Fibroblast of lung (primary cell): ENCODE results near the gene TYW3. TPM values are rescaled to one million over a fixed set of nuclear protein-coding genes. Genes with fewer than 3 reads are reported as not detected.

ENCODE experiments used
- DNase-seq, 2 donors: peaks; one replicate each; pipeline versions ENCODE4 v3.0.0 to v3.0.0-alpha.2; 2010; ENCODE audit warnings: low read depth in 2 of 2
- H2AFZ ChIP-seq: 2 replicates; pipeline ENCODE4 v1.5.1; 2012; ENCODE audit warnings: low read length, control low read depth, inconsistent platforms
- H3K27ac ChIP-seq: 2 replicates; pipeline ENCODE4 v1.5.1; 2011; ENCODE audit warnings: low read length, control low read depth; ENCODE audit not compliant: insufficient read depth
- H3K27me3 ChIP-seq: 2 replicates; pipeline ENCODE4 v1.5.1; 2011; ENCODE audit warnings: mild to moderate bottlenecking, low read length; ENCODE audit not compliant: control insufficient read depth, insufficient read depth
- H3K36me3 ChIP-seq: 2 replicates; pipeline ENCODE4 v1.5.1; 2011; ENCODE audit warnings: low read length; ENCODE audit not compliant: control insufficient read depth, insufficient read depth
- H3K4me1 ChIP-seq: 2 replicates; pipeline ENCODE4 v1.5.1; 2011; ENCODE audit warnings: low read length; ENCODE audit not compliant: control insufficient read depth, insufficient read depth; ENCODE audit errors: extremely low read depth
- H3K4me2 ChIP-seq: 2 replicates; pipeline ENCODE4 v1.5.1; 2011; ENCODE audit warnings: low read length, control low read depth; ENCODE audit not compliant: insufficient read depth; ENCODE audit errors: extremely low read depth
- H3K4me3 ChIP-seq, 4 experiments: fragments of 200-600 bp in 1 of 4; sonication (generic) in 1 of 4; replicated peaks in 1 of 4; 2 replicates each; pipeline ENCODE4 v1.5.1; 2011 to 2016; ENCODE audit warnings: low read length in 4 of 4, low read depth in 3 of 4, mild to moderate bottlenecking in 3 of 4, control low read depth in 2 of 4, inconsistent platforms in 1 of 4, mixed read lengths in 1 of 4; ENCODE audit not compliant: insufficient read depth in 1 of 4; ENCODE audit errors: control extremely low read depth in 1 of 4
- H3K79me2 ChIP-seq: 2 replicates; pipeline ENCODE4 v1.5.1; 2012; ENCODE audit warnings: mild to moderate bottlenecking, low read length, inconsistent platforms; ENCODE audit not compliant: control insufficient read depth, insufficient read depth
- H3K9ac ChIP-seq: 2 replicates; pipeline ENCODE4 v1.5.1; 2011; ENCODE audit warnings: mild to moderate bottlenecking, low read length, control low read depth; ENCODE audit not compliant: insufficient read depth
- H3K9me3 ChIP-seq: 2 replicates; pipeline ENCODE4 v1.5.1; 2012; ENCODE audit warnings: low read depth, low read length; ENCODE audit not compliant: control insufficient read depth, insufficient read depth
- H4K20me1 ChIP-seq: 2 replicates; pipeline ENCODE4 v1.5.1; 2011; ENCODE audit warnings: low read length; ENCODE audit not compliant: control insufficient read depth, insufficient read depth; ENCODE audit errors: extremely low read depth
- CTCF ChIP-seq, 2 donors: IDR thresholded peaks in 1 of 2; conservative IDR thresholded peaks in 1 of 2; 1 replicate in 1 of 2; 2 replicates in 1 of 2; pipeline ENCODE4 v1.5.1; 2011 to 2012; ENCODE audit warnings: low read length in 2 of 2, control low read depth in 1 of 2, inconsistent platforms in 1 of 2, low read depth in 1 of 2, mild to moderate bottlenecking in 1 of 2
- EZH2 ChIP-seq: IDR thresholded peaks from 2 replicates; pipeline ENCODE4 v1.5.1; 2012; ENCODE audit warnings: low read length, control low read depth, mild to moderate bottlenecking; ENCODE audit errors: missing control alignments
- polyA plus RNA-seq, 2 donors: library from polyadenylated mRNA; depleted of rRNA in 1 of 2; stranded (reverse) in 1 of 2; unstranded in 1 of 2; fragments of >200 nt; gene quantifications; 2 replicates each; pipeline ENCODE4 v1.2.1, GENCODE V29; 2011 to 2012; ENCODE audit warnings: missing spikeins in 1 of 2
- total RNA-seq: library from RNA; depleted of rRNA; stranded (reverse); fragments of >200 nt; gene quantifications from 2 replicates; pipeline ENCODE4 v1.2.1, GENCODE V29; 2014

TYW3 gene
- total and polyA plus RNA-seq, 2 donors (not counting 1 experiment from before 2014, with no cell fraction given): 16.8 to 23.7 TPM

- no peaks in the 10 kb centered on the region for H3K9me3 ChIP-seq
- H4K20me1 ChIP-seq: no peaks in the 10 kb centered on the region
- H3K27ac ChIP-seq: no peak overlapping the region
- no peak overlapping the region for H3K4me3 ChIP-seq
- no peak overlapping the region for H3K9ac ChIP-seq
- no peaks in the 10 kb centered on the region for H3K4me1 ChIP-seq
- no peaks in the 10 kb centered on the region for H3K27me3 ChIP-seq
- H2AFZ ChIP-seq: no peak overlapping the region
- H3K4me2 ChIP-seq: no peak overlapping the region
- H3K79me2 ChIP-seq: no peaks in the 10 kb centered on the region
- TF ChIP-seq CTCF (conservative IDR thresholded peaks at IDR 0.05 in 1 of 2, IDR thresholded peaks at IDR 0.05 in 1 of 2; ENCODE audit: low read depth in 1 of 2, low read length in 2 of 2): no peak
- TF ChIP-seq EZH2: no peak
- no peaks in the 10 kb centered on the region for H3K36me3 ChIP-seq
- no peak for DNase-seq
Observed at GRCh38 chr1:74699331-74699730, 33.6 kb upstream of the TYW3 start.

- H3K36me3 ChIP-seq: peaks cover 2% of the 10 kb centered on the region
- no peak overlapping the region for H3K9ac ChIP-seq
- no peak overlapping the region for H3K4me3 ChIP-seq
- TF ChIP-seq EZH2: no peak
- no peak for TF ChIP-seq CTCF (conservative IDR thresholded peaks at IDR 0.05 in 1 of 2, IDR thresholded peaks at IDR 0.05 in 1 of 2; ENCODE audit: low read depth in 1 of 2, low read length in 2 of 2)
- no peak overlapping the region for H3K4me2 ChIP-seq
- H3K27ac ChIP-seq: no peak overlapping the region
- DNase-seq: no peak
- H4K20me1 ChIP-seq: no peaks in the 10 kb centered on the region
- no peaks in the 10 kb centered on the region for H3K9me3 ChIP-seq
- no peaks in the 10 kb centered on the region for H3K4me1 ChIP-seq
- H2AFZ ChIP-seq: no peak overlapping the region
- H3K27me3 ChIP-seq: no peaks in the 10 kb centered on the region
- no peaks in the 10 kb centered on the region for H3K79me2 ChIP-seq
Observed at GRCh38 chr1:74703386-74704182, 29.4 kb upstream of the TYW3 start.

GRCh38 chr1:74712881-74713280, 20.1 kb upstream of the TYW3 start:
- H2AFZ ChIP-seq: no peak overlapping the region
- no peaks in the 10 kb centered on the region for H3K79me2 ChIP-seq
- no peaks in the 10 kb centered on the region for H3K27me3 ChIP-seq
- no peak for TF ChIP-seq EZH2
- TF ChIP-seq CTCF (conservative IDR thresholded peaks at IDR 0.05 in 1 of 2, IDR thresholded peaks at IDR 0.05 in 1 of 2; ENCODE audit: low read depth in 1 of 2, low read length in 2 of 2): no peak
- DNase-seq: peak in 1 of 2 donors; percentile 25
- H3K9ac ChIP-seq: no peak overlapping the region
- no peaks in the 10 kb centered on the region for H4K20me1 ChIP-seq
- peaks cover 5% of the 10 kb centered on the region for H3K36me3 ChIP-seq
- no peak overlapping the region for H3K4me2 ChIP-seq
- H3K4me1 ChIP-seq: no peaks in the 10 kb centered on the region
- H3K9me3 ChIP-seq: no peaks in the 10 kb centered on the region
- no peak overlapping the region for H3K27ac ChIP-seq
- no peak overlapping the region for H3K4me3 ChIP-seq
